ENCODE results near the gene MTCL3.

MTCL3 gene

GRCh38 chr6:127456465-127456864 is 62.7 kb downstream of the MTCL3 start:
- Histone ChIP-seq H3K4me1 (ENCODE audit: control insufficient read depth, insufficient read depth, low read length, poor library complexity, severe bottlenecking) (no peaks in the 10 kb centered on the region), H3K36me3 (ENCODE audit: control insufficient read depth, insufficient read depth, low read length) (no peaks in the 10 kb centered on the region), H3K4me3 (ENCODE audit: low read depth, low read length) (no peak overlapping the region), H3K9me3 (ENCODE audit: control insufficient read depth in 2 of 2, low read length in 2 of 2) (no peaks in the 10 kb centered on the region), H3K27ac (ENCODE audit: insufficient read depth, low read length, poor library complexity, severe bottlenecking) (no peak overlapping the region), H3K27me3 (ENCODE audit: control insufficient read depth, insufficient read depth, low read length) (no peaks in the 10 kb centered on the region)
- ATAC-seq (ENCODE audit: low read depth in 2 of 2) (no peak), DNase-seq (no peak)
- H3K27me3 Mint-ChIP-seq: peaks cover 4% of the 10 kb centered on the region
- no peak overlapping the region for H3K27ac Mint-ChIP-seq
- no peaks in the 10 kb centered on the region for H3K36me3 Mint-ChIP-seq
- no peaks in the 10 kb centered on the region for H3K9me3 Mint-ChIP-seq
- peaks cover 0 to 5% (median 0%) of the 10 kb centered on the region in 4 donors for H3K4me1 Mint-ChIP-seq
- no peak overlapping the region for H3K4me3 Mint-ChIP-seq

DNA sequence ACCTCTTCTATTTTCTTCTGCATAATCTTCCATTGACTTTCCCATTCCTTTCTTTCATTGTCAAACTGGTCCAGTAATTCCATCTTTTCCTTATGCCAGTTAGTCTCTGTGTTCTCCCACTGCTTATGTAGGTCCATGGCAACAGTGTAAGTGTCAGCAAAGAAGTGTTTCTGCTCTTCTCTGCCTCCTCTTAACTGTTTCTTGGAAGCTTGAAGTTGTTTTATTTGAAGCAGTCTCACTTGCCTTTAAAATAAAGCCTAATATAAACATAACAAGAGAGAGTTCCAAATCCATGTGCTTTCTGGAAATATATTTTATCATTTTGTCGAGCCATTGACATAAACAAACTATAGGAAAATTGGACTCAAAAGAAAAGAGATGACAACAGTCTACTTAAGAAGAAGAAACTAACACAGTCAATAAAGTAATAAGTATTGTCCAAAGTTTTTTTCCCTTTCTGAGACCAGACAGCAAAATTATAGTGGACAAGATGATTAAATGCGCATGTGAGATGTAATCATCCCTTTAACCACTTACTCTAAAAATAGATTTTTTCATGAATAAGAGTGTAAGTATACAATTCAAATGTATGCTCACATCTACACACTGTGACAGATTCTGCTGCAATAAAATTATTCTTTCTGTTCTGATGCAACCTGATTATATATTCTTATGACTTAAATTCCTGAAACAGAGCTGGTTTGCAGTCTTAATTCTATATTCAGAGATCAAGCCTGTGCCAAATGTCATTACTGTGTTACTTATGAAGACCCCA is 65.1 kb downstream of the MTCL3 start:
- H3K4me3 ChIP-seq (ENCODE audit: low read depth, low read length): no peak overlapping the region
- no peak overlapping the region for H3K27ac Mint-ChIP-seq
- no peaks in the 10 kb centered on the region for H3K27me3 ChIP-seq (ENCODE audit: control insufficient read depth, insufficient read depth, low read length)
- no peak overlapping the region for H3K27ac ChIP-seq (ENCODE audit: insufficient read depth, low read length, poor library complexity, severe bottlenecking)
- peaks cover 13% of the 10 kb centered on the region for H3K36me3 Mint-ChIP-seq
- H3K4me3 Mint-ChIP-seq: no peak overlapping the region
- H3K4me1 Mint-ChIP-seq: no peaks in the 10 kb centered on the region
- ATAC-seq (ENCODE audit: low read depth in 2 of 2) (no peak), DNase-seq (no peak)
- peaks cover 5% of the 10 kb centered on the region for H3K36me3 ChIP-seq (ENCODE audit: control insufficient read depth, insufficient read depth, low read length)
- H3K4me1 ChIP-seq (ENCODE audit: control insufficient read depth, insufficient read depth, low read length, poor library complexity, severe bottlenecking): no peaks in the 10 kb centered on the region
- H3K27me3 Mint-ChIP-seq: peaks cover 6% of the 10 kb centered on the region
- H3K9me3 ChIP-seq (ENCODE audit: control insufficient read depth in 2 of 2, low read length in 2 of 2): no peaks in the 10 kb centered on the region
- H3K9me3 Mint-ChIP-seq: no peaks in the 10 kb centered on the region

- Mint-ChIP-seq H3K4me1 (no peaks in the 10 kb centered on the region), H3K27ac (no peak overlapping the region), H3K4me3 (no peak overlapping the region), H3K27me3 (peaks cover 5% of the 10 kb centered on the region), H3K9me3 (no peaks in the 10 kb centered on the region), H3K36me3 (peaks cover 14% of the 10 kb centered on the region)
- Histone ChIP-seq H3K4me1 (ENCODE audit: control insufficient read depth, insufficient read depth, low read length, poor library complexity, severe bottlenecking) (no peaks in the 10 kb centered on the region), H3K27me3 (ENCODE audit: control insufficient read depth, insufficient read depth, low read length) (no peaks in the 10 kb centered on the region), H3K36me3 (ENCODE audit: control insufficient read depth, insufficient read depth, low read length) (peaks cover 6% of the 10 kb centered on the region), H3K9me3 (ENCODE audit: control insufficient read depth in 2 of 2, low read length in 2 of 2) (no peaks in the 10 kb centered on the region), H3K27ac (ENCODE audit: insufficient read depth, low read length, poor library complexity, severe bottlenecking) (no peak overlapping the region), H3K4me3 (ENCODE audit: low read depth, low read length) (no peak overlapping the region)
- DNase-seq (no peak), ATAC-seq (ENCODE audit: low read depth in 2 of 2) (no peak)
These were observed 66.3 kb downstream of the MTCL3 start for GRCh38 chr6:127452803-127453202.

- Histone ChIP-seq H3K9me3 (ENCODE audit: control insufficient read depth in 2 of 2, low read length in 2 of 2) (no peaks in the 10 kb centered on the region), H3K36me3 (ENCODE audit: control insufficient read depth, insufficient read depth, low read length) (peaks cover 6% of the 10 kb centered on the region), H3K4me1 (ENCODE audit: control insufficient read depth, insufficient read depth, low read length, poor library complexity, severe bottlenecking) (no peaks in the 10 kb centered on the region), H3K4me3 (ENCODE audit: low read depth, low read length) (no peak overlapping the region), H3K27me3 (ENCODE audit: control insufficient read depth, insufficient read depth, low read length) (no peaks in the 10 kb centered on the region), H3K27ac (ENCODE audit: insufficient read depth, low read length, poor library complexity, severe bottlenecking) (no peak overlapping the region)
- Mint-ChIP-seq H3K27me3 (peaks cover 5% of the 10 kb centered on the region), H3K36me3 (peaks cover 14% of the 10 kb centered on the region), H3K27ac (no peak overlapping the region), H3K9me3 (no peaks in the 10 kb centered on the region), H3K4me3 (no peak overlapping the region), H3K4me1 (no peaks in the 10 kb centered on the region)
- ATAC-seq (ENCODE audit: low read depth in 2 of 2) (no peak), DNase-seq (no peak)
These were observed 67.7 kb downstream of the MTCL3 start for GRCh38 chr6:127451388-127451787.

GRCh38 chr6:127447780-127448179 is 71.4 kb downstream of the MTCL3 start:
- Histone ChIP-seq H3K27me3 (ENCODE audit: control insufficient read depth, insufficient read depth, low read length) (no peaks in the 10 kb centered on the region), H3K27ac (ENCODE audit: insufficient read depth, low read length, poor library complexity, severe bottlenecking) (no peak overlapping the region), H3K9me3 (ENCODE audit: control insufficient read depth in 2 of 2, low read length in 2 of 2) (no peaks in the 10 kb centered on the region), H3K4me1 (ENCODE audit: control insufficient read depth, insufficient read depth, low read length, poor library complexity, severe bottlenecking) (no peaks in the 10 kb centered on the region), H3K4me3 (ENCODE audit: low read depth, low read length) (no peak overlapping the region), H3K36me3 (ENCODE audit: control insufficient read depth, insufficient read depth, low read length) (peaks cover 6% of the 10 kb centered on the region)
- Mint-ChIP-seq H3K27me3 (peaks cover 5% of the 10 kb centered on the region), H3K36me3 (peaks cover 23% of the 10 kb centered on the region), H3K4me1 (no peaks in the 10 kb centered on the region), H3K27ac (no peak overlapping the region), H3K9me3 (no peaks in the 10 kb centered on the region), H3K4me3 (no peak overlapping the region)
- DNase-seq: no peak
- ATAC-seq (ENCODE audit: low read depth in 2 of 2): no peak

DNA sequence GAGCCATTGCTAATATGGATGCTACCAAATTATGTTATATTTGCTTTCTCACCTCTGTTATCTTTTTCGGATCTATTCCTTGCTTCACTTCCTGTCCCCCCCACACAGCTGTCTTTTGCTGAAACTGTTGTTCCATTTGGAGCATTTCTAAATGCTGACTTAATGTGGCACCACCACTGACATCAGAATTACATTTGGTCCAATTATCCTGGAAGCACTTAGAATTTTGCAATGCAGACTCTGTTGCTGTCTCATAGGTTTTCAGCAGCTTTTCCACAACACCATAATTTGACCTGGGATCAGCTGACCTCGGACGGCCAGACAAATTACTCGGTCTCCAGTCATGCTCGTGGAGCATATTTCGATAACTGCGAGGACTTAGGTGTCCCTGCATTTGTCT is 72.8 kb downstream of the MTCL3 start:
- peaks cover 6% of the 10 kb centered on the region for H3K36me3 ChIP-seq (ENCODE audit: control insufficient read depth, insufficient read depth, low read length)
- no peak overlapping the region for H3K27ac ChIP-seq (ENCODE audit: insufficient read depth, low read length, poor library complexity, severe bottlenecking)
- Mint-ChIP-seq H3K27me3 (peaks cover 5% of the 10 kb centered on the region), H3K4me3 (no peak overlapping the region), H3K27ac (no peak overlapping the region), H3K9me3 (no peaks in the 10 kb centered on the region), H3K36me3 (peaks cover 23% of the 10 kb centered on the region), H3K4me1 (no peaks in the 10 kb centered on the region)
- no peaks in the 10 kb centered on the region for H3K9me3 ChIP-seq (ENCODE audit: control insufficient read depth in 2 of 2, low read length in 2 of 2)
- no peaks in the 10 kb centered on the region for H3K27me3 ChIP-seq (ENCODE audit: control insufficient read depth, insufficient read depth, low read length)
- ATAC-seq (ENCODE audit: low read depth in 2 of 2) (no peak), DNase-seq (no peak)
- H3K4me3 ChIP-seq (ENCODE audit: low read depth, low read length): no peak overlapping the region
- no peaks in the 10 kb centered on the region for H3K4me1 ChIP-seq (ENCODE audit: control insufficient read depth, insufficient read depth, low read length, poor library complexity, severe bottlenecking)

- Mint-ChIP-seq H3K4me3 (no peak overlapping the region), H3K27me3 (no peaks in the 10 kb centered on the region), H3K9me3 (no peaks in the 10 kb centered on the region), H3K36me3 (peaks cover 8% of the 10 kb centered on the region), H3K27ac (no peak overlapping the region), H3K4me1 (no peaks in the 10 kb centered on the region)
- Histone ChIP-seq H3K27me3 (ENCODE audit: control insufficient read depth, insufficient read depth, low read length) (no peaks in the 10 kb centered on the region), H3K27ac (ENCODE audit: insufficient read depth, low read length, poor library complexity, severe bottlenecking) (no peak overlapping the region), H3K9me3 (ENCODE audit: control insufficient read depth in 2 of 2, low read length in 2 of 2) (no peaks in the 10 kb centered on the region), H3K4me3 (ENCODE audit: low read depth, low read length) (no peak overlapping the region), H3K36me3 (ENCODE audit: control insufficient read depth, insufficient read depth, low read length) (no peaks in the 10 kb centered on the region), H3K4me1 (ENCODE audit: control insufficient read depth, insufficient read depth, low read length, poor library complexity, severe bottlenecking) (no peaks in the 10 kb centered on the region)
- DNase-seq (no peak), ATAC-seq (ENCODE audit: low read depth in 2 of 2) (no peak)
These were observed 77.3 kb downstream of the MTCL3 start for GRCh38 chr6:127441881-127442280.

- peaks cover 5% of the 10 kb centered on the region for H3K27me3 Mint-ChIP-seq
- Histone ChIP-seq H3K9me3 (ENCODE audit: control insufficient read depth in 2 of 2, low read length in 2 of 2) (no peaks in the 10 kb centered on the region), H3K4me3 (ENCODE audit: low read depth, low read length) (no peak overlapping the region), H3K36me3 (ENCODE audit: control insufficient read depth, insufficient read depth, low read length) (no peaks in the 10 kb centered on the region), H3K27ac (ENCODE audit: insufficient read depth, low read length, poor library complexity, severe bottlenecking) (no peak overlapping the region), H3K4me1 (ENCODE audit: control insufficient read depth, insufficient read depth, low read length, poor library complexity, severe bottlenecking) (no peaks in the 10 kb centered on the region), H3K27me3 (ENCODE audit: control insufficient read depth, insufficient read depth, low read length) (no peaks in the 10 kb centered on the region)
- H3K27ac Mint-ChIP-seq: no peak overlapping the region
- no peaks in the 10 kb centered on the region for H3K9me3 Mint-ChIP-seq
- peaks cover 8% of the 10 kb centered on the region for H3K36me3 Mint-ChIP-seq
- H3K4me1 Mint-ChIP-seq: no peaks in the 10 kb centered on the region
- H3K4me3 Mint-ChIP-seq: no peak overlapping the region
- DNase-seq (no peak), ATAC-seq (ENCODE audit: low read depth in 2 of 2) (no peak)
These were observed 79.4 kb downstream of the MTCL3 start for GRCh38 chr6:127439718-127440117.
